NCI-H1694 (cell line): ENCODE results near the gene EPHA3.

Experiments
- DNase-seq: peaks from one replicate; lab custom pipeline; 2025; lab: John Stamatoyannopoulos, UW

The EPHA3 gene

DNA sequence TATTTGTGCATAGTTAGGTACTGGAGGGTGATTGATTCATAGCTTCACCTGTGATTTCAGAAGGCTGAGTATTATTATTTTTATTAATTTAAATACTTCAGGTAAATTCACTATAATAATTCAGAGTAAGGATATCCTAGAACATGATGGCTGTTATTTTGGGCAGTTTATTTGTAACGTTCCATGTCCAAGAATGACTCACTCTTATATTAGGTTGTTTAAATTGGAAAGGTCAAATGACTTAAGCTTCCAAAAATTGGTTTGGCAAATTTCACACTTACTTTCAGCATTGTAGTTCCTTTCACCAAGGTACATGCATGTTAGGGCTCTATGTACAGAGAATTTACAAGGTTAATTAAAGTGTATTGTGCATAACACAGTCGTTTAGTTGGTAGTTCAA lies 120.2 kb downstream of the EPHA3 start:
- no peak for DNase-seq

DNA sequence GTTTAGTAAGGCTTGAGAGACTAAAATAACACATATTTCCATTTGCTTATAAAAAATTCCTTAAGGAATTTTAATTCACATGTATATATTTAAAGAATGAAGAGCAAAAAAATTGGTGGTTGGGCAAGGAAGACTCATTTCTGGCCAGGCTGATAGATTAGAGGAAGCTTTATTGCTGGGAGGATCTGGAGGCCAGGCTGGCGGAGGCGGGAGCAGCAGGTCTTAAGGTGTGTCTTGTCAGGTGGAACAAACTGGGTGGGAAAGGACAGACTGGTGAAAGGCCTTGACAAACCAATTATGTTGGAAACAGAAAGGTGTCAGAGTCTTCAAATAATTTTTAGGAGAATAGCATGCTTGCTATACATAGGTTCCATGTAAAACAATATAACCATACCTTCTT lies 124.7 kb downstream of the EPHA3 start:
- no peak for DNase-seq

DNA sequence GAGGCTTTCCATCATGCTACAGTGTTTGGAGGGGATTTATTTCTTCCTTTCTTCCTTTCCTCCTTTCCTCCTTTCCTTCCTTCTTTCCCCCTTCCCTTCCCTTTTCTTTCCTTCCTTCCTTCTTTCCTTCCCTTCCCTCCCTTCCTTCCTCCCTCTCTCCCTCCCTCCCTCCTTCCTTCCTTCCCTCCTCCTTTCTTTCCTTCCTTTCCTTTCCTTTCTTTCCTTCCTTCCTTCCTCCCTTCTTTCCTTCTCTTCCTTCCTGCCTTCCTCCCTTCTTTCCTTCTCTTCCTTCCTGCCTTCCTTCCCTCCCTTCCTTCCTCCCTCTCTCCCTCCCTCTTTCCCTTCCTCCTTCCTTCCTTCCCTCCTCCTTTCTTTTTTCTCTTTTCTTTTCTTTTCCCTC lies 127.2 kb downstream of the EPHA3 start:
- DNase-seq, result no peak

DNA sequence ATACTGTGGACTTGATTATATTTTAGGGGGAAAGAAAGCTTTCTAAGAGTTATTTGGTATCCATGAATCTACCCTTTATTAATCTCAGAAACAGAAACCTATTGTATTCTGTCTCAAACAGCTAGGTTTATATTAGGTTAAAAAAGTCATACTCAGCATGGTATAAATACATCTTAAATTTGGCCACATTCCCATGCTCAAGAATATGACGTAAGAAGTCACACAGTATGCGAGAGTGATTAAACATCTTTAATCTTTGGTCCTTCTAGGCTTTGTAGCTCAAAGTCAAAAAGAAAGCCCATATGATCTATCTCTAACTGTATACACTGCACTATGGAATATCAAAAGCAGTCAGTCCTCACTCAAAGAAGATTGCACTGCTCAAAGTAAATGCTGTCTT lies 131.4 kb downstream of the EPHA3 start:
- DNase-seq, result no peak

DNA sequence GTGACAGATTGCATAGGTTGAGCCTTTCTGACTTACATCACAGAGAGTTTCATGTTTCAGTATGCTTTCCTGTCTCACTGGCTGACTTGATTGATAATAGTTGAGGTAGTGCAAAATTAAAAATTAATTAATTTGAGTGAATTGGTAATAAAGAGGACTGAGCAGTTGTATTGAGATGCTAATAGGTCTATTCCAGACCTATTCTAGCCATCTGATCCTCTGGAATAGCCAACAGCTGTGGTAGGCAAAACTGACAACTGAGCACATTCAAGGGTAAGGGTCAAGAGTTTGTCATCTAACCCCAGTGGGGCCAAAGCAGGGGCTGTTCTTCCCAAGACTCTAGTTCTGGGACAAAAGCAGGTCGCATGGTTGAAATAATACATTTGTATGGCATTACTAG lies 132.4 kb downstream of the EPHA3 start:
- DNase-seq, result no peak

DNA sequence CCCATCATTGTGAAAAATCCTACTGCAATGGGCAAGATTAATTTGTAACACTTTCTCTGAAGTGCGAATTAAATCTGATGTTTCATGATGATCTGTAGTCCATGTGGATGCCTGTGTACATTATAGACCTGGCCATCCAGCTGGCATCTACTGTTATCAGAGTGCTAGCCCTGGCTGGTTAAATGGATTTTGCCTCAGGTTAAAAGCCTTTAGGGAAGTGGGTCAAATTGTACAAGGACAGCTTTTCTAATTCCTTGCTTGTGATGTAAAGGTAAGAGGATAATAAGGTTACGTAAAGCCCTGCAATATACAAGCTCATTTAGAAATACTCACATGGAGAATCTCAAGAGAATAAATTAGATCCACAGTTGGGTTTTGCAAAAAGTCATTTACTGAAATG lies 138.2 kb downstream of the EPHA3 start:
- DNase-seq, result no peak

DNA sequence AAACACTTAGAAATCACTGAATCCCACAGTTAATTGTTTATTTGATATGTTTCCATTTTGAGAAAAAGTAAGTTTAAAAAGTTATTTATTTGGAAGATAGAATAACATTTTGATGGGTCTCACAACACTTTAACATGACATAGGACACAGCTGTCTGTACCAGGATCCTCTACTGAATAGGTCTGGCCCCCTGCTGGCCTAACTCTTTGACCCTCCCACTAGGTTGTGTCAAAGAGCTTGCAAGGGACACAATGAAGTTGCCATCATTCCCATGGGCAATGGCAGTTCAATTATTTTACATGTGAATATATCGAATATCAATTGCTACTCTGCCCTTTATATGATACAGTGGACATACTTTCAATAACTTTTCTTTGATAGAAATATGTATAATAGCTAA lies 138.9 kb downstream of the EPHA3 start:
- DNase-seq, result no peak

DNA sequence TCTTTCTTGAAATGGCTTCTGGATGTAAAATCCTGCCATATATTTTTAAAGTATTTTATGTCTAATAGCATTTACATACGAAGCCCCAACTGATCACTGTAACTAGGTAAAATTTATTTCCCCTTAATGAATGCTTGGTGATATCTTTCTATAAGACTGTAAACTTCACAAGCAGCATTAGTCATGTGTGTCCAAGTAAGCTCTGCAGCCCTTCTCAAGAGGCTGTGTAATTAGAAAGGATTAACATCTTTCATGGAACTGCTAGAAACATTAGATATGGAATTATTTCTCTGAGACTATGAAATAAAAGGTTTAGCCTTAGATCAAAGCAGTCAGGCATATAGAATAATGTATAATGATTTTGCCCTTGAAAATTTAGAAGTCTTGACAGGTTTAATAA lies 143.3 kb downstream of the EPHA3 start:
- DNase-seq, result no peak

DNA sequence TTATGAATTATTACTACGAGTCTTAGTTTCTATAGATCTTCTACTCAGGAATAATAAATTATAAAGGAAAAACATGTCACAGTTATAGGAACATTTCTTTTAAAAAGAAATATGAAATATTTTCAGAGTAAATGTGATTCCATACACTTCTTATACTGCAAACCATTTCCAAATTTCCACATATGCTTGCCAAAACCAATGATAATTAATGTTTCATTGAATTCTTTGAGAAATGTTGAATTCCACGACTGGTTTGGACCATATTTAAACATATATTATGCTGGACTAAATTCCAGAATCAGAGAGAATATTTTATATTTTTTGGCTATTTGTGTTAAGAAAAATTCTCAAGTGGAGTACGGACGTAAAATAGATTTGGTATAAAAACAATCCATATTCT lies 144.6 kb downstream of the EPHA3 start:
- no peak for DNase-seq

DNA sequence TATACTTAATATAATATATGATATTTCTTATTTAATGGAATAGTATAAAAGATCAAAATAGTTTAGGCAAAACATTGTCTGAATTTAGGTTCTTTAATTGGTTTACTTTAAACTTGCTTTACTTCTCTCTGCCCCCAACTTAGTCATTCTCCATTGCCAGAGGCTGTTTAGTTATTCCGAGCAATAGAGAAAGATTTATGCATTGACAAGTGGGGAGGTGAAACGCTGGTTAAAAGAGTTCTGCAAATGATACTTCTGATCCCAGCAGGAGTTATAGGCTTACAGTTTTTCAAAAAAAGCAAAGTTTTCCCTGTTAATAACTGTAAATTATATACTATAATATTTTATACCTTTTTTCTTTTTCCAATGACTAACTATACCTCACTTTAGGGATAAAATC lies 145.4 kb downstream of the EPHA3 start:
- no peak for DNase-seq

DNA sequence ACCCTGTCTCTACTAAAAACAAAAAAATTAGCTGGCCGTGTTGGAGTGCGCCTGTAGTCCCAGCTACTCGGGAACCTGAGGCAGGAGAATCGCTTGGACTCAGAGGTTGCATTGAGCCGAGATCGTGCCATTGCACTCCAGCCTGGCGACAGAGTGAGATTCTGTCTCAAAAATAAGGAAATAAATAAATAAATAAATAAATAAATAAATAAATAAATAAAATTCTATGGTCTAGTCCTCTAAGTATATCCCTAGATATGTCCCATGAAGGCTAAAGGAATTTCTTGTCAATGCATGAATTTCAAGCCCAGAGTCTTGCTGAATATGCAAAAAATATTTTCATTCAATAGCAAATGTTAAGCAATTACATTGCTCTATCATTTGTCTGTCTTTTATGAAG lies 149.0 kb downstream of the EPHA3 start:
- DNase-seq, result no peak

DNA sequence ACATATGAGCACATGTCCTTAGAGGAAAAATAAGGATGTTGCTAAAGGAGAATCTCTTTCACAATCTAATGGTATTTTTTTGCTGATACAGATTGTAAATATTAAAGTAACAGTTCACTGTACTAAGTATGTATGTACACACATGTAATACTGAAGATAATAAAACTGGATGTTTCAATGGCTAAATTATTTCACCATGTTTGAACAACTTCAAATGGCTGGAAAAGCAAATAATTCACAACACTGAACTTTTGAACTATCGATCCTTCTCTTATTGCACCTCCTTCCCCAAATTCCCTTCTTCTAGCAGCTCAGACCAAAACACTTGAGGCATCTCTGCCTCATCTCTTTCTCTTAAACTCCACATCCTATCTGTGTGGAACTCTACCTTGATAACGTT lies 149.5 kb downstream of the EPHA3 start:
- DNase-seq, result no peak

DNA sequence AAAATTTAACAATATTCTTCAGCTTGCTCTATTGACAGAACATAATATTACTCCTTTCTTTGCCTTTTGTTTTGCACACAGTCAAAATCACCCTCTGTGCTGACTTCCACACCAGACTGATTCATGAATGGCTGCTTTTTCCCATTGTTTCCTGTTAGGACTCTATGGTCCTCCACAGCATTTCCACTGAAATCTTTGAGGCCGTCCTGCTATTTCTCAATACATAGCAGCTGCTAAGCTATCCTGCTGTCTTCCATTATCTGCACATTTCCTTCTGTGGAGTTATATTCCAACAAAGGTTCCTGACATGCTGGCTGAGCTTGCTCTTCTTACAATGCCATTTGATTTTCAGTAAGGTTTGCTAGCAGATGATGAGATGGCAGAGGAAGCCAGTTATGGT lies 153.3 kb downstream of the EPHA3 start:
- DNase-seq, result no peak

DNA sequence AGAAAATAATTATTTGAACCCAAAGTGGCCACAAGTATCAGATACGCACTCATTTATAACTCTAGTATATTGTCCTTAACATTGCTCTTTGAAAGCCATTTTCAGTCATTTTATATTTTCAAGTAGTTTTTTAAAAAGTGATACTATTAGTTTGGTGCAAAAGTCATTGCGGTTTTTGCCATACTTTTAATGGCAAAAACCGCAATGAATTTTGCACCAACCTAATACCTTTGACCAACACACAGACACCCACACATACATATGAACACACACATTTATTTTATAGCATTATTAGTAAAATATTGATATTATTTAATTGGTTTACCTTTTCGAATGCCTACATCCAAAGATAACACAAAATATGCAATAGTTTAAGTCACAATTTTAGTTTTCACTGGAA lies 154.3 kb downstream of the EPHA3 start:
- DNase-seq, result no peak

DNA sequence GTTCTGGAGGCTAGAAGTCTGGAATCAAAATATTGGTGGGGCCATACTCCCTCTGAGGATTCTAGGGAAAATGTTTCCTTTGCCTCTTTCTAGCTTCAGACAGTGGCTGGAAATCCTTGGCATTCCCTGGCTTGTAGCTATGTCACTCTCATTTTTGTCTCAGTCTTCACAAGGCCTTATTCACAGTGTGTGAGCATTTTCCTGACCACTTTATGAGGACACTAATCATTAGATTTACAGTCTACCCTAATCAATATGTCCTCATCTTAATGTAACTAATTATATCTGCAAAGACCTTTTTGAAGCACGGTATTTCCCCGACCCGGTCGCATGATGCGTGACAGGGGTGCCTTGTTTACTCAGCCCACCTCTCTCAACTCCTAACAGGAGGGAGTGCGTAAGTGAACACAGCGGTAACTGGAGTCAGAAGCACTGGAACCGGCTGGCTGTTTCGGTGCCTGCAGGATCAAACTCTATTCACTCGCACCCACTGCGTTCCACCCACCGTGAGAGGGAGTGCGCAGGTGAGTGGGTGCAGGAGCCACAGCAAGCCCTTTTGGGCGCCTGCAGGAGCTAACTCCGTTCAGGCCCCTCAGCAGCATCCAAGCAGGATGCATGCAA lies 155.0 kb downstream of the EPHA3 start:
- DNase-seq, result no peak

DNA sequence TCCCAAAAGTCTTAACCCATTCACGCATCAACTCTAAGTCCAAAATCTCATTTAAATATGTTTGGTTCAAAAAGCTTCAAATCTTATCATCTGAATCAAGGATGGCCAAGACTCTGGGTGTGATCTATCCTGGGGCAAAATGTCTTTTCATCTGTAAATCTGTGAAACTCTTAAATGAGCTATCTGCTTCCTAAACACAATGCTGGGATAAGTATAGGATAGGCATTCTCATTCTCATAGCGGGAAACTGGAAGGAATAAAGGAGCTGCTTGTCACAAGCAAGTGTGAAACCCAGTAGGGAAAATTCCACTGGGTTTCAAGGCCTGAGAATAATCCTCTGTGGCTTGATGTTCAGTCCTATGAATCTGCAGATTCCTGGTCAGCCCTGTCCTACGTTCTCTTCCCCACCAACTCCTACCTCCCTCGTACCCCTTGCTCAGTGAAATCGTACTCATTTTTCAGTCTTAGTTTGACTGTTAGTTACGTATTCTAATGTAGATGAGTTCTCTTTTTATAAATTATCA lies 156.7 kb downstream of the EPHA3 start:
- DNase-seq, result no peak

DNA sequence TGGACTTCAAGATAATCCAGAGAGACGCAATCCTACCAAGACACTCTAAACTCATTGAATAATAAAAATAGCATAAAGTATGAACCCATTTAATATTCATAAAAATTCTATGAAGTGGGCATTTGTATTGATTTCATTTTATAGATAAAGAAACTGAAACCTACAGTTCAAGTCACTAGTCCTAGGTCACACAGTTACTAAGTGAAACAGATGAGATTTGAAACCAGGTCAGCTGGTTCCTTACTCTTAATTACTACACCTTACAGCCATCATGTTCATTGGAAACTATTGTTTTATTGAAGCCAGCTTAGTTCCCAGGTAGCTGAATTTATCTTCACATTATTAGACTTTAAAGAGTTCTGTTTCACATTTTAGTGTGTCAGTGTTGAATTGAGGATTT lies 158.7 kb downstream of the EPHA3 start:
- no peak for DNase-seq

DNA sequence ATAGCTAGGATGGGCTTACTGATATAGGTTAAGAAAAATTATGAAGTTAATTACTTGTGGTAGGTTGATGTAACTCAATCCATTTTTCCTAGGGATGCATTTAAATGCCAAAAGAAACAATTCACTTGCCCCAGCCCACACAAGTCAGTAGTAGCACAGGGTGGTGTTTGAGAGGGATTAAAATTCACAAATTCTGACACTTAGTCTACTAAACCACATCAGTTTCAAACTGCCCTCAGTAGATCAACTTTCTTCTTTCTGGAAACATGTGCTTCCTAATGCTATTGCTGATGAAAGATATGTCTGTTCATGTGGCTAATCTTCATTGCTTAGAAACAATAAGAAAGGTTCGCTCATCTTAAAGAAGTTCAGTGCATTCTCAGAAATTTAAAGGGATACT lies 160.6 kb downstream of the EPHA3 start:
- DNase-seq, result no peak

DNA sequence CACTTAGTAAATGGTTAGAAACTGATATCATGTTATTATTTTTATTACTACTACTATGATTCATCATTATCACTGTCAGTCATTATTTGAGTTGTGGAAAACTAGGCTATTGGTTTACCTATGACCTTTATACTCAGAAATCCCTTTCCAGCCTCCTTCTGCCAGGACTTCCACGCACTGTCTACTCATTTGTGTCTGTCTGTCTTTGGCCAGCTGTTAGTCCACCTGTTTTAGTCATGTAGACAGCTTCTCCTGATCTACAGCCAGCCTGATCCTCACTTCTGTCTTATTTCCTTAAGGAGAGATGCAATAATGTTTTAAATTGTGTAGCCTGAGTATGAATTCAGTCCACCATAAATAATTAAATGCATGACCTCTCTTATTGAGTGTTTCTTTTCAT lies 162.8 kb downstream of the EPHA3 start:
- no peak for DNase-seq

DNA sequence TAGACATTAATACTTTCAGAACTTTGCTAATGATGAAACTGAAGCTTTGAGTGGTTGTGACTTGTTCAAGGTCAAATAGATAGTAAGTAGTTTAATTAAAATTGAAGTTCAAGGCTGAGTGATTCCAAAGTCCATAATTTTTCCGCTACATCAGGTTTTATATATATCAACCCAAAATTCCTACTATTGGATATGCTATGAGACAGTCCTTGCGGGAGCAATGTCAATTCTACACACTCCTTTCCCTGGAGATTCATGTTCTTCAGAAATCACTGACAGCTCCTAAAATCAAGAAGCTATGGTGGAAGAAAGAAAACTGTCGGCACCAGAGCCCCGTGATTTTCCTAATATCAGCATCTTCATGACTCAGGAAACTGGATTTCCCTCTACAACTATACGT lies 167.6 kb downstream of the EPHA3 start:
- no peak for DNase-seq

DNA sequence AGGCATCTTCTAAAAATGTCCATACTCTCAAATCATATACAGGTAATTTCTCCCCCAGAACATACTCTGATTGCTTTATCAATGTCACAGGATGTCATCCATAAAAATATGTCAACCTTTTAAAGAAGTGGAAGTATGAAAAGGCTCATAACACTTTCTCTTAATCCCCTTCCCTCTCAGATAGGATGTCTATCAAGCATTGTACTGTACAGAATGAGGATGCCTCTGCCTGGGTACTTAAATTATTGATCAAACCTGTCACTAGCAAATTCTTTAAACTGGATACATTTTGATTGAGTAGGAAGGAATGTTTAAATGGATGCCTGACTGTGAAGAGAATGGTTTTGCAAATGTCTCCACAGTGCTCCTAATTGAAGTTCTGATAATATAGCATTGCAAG lies 168.7 kb downstream of the EPHA3 start:
- no peak for DNase-seq

DNA sequence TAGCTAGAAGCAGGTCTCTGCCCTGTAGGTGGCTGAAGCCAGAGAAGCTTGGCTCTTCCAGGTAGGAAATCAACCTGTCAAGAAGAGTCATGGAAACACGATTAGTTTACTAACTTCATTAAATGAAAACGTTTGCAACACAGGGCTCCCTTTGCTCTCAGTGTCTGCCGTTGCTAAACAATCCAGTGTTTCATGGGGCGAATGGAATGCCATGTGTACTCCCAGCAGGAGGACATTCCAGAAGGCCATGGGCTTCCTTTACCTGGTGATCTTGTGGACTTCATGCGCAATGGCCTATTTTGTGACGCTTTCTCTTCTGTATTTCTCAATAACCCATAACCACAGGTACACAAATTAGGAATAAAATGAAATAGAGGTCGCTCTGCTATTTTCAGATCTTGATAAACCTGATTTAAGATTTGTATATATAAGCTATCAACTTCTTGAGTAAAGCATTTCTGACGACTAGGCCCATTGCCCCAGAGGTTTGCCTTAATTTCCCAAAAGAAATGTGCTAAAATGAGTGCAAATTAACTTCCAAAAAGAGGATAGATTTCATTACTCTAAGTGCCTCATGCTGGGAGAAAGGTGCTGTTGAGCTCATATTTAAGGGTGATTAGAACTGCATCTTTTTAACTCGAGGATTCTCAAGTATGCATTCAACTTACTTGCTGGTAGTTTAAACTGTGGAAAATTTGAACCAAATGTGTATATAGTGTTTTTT lies 171.0 kb downstream of the EPHA3 start:
- DNase-seq, result no peak

DNA sequence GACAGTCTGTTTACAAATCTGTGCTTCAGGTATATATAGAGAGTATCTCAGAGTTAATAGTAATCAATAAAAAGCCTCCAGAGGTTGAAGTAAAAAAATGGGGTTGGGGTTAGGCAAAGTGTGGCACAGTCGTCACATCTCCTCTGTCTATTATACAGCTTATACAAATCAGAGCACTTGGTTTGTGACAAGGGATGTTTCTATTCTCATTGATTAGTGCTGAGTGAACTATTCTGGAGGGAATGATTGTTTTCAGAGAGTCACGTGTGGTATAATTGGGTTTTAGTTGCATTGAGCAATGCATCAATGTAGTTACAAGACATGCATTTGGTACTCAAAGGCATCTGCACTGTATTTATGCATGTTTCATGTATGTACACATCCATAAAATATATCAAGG lies 172.9 kb downstream of the EPHA3 start:
- DNase-seq, result no peak

DNA sequence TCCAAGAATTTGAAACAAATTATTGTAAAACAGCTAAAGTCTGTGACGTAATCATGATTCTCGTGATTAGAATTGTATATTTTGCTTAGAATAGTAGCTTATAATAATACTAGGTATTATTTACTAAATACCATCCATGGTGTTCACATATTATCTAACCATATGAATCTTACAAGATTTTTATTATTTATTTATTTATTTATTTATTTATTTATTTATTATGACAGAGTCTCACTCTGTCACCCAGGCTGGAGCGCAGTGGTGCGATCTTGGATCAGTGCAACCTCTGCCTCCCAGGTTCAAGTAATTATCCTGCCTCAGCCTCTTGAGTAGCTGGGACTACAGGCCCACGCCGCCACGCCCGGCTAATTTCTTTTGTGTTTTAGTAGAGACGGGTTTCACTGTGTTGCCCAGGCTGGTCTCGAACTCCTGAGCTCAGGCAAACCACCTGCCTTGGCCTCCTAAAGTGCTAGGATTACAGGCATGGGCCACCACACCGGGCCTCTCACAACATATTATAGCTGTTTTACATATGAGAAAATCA lies 173.5 kb downstream of the EPHA3 start:
- no peak for DNase-seq
